Panc1 (cell line): ENCODE results near the gene WFIKKN2. TPM values are rescaled to one million over a fixed set of nuclear protein-coding genes. Genes with fewer than 3 reads are reported as not detected.

Experiments used
- ATAC-seq: fragments of 200-7000 bp; cut with Tn5 transposase; 2 replicates; pipeline ENCODE4 v1.9.1; 2020; ENCODE audit warnings: mild to moderate bottlenecking, moderate library complexity
- BruUV-seq: library from RNA; stranded (reverse); fragments of 400-500 nt; replicated peaks from 2 replicates; lab custom pipeline; 2021; lab: Mats Ljungman, UMichigan
- CTCF ChIA-PET: fragments of 300-600 bp; sonication (Branson Sonifier 250); formaldehyde crosslinking; loops from one replicate; lab custom pipeline; 2022; ENCODE audit warnings: antibody characterized with exemption; lab: Charles Lee
- POLR2A ChIA-PET: fragments of 300-600 bp; sonication (Branson Sonifier 250); formaldehyde crosslinking; loops from one replicate; lab custom pipeline; 2022; ENCODE audit warnings: antibody characterized with exemption; lab: Charles Lee
- DNase-seq: peaks from one replicate; pipeline ENCODE4 v3.0.0-alpha.2; 2010; ENCODE audit warnings: low read depth, low spot score
- H3K27ac ChIP-seq: 2 replicates; pipeline ENCODE4 v1.5.1; 2011; ENCODE audit warnings: mild to moderate bottlenecking, low read length, inconsistent platforms
- H3K27me3 ChIP-seq: fragments of 200-500 bp; sonication (Bioruptor generic); 2 replicates; pipeline ENCODE4 v1.6.0; 2014; ENCODE audit warnings: low read length, inconsistent platforms; ENCODE audit not compliant: control insufficient read depth, insufficient read depth
- H3K36me3 ChIP-seq: fragments of 200-500 bp; sonication (Bioruptor generic); 2 replicates; pipeline ENCODE4 v1.5.1; 2014; ENCODE audit warnings: inconsistent platforms, mild to moderate bottlenecking, low read length, moderate library complexity; ENCODE audit not compliant: control insufficient read depth, insufficient read depth
- H3K4me1 ChIP-seq: 2 replicates; pipeline ENCODE4 v1.5.1; 2011; ENCODE audit warnings: inconsistent platforms, mild to moderate bottlenecking, low read length, moderate library complexity; ENCODE audit not compliant: control insufficient read depth, insufficient read depth
- H3K4me3 ChIP-seq, 2 experiments: 2 replicates each; pipeline ENCODE4 v1.5.1; 2011 to 2012; ENCODE audit warnings: low read depth in 2 of 2, low read length in 2 of 2, mild to moderate bottlenecking in 2 of 2, inconsistent platforms in 1 of 2, moderate library complexity in 1 of 2
- H3K9me3 ChIP-seq: fragments of 200-500 bp; sonication (Bioruptor generic); 2 replicates; pipeline ENCODE4 v1.5.1; 2014; ENCODE audit warnings: low read depth, mild to moderate bottlenecking, inconsistent platforms, low read length, moderate library complexity; ENCODE audit not compliant: control insufficient read depth, insufficient read depth
- CTCF ChIP-seq: fragments of 450-650 bp; IDR thresholded peaks from 2 replicates; pipeline ENCODE4 v1.5.1; 2017; ENCODE audit warnings: mild to moderate bottlenecking
- POLR2AphosphoS5 ChIP-seq: IDR thresholded peaks from 2 replicates; pipeline ENCODE4 v1.6.1; 2012; ENCODE audit warnings: mild to moderate bottlenecking, low read depth, low read length, moderate library complexity
- REST ChIP-seq, 2 experiments: IDR thresholded peaks; 2 replicates each; pipeline ENCODE4 v1.6.1; 2011 to 2012; ENCODE audit warnings: low read depth in 2 of 2, control low read depth in 1 of 2, low read length in 1 of 2, mild to moderate bottlenecking in 1 of 2, moderate library complexity in 1 of 2; ENCODE audit not compliant: insufficient read depth in 1 of 2
- SIN3A ChIP-seq: IDR thresholded peaks from 2 replicates; pipeline ENCODE4 v1.6.1; 2012; ENCODE audit warnings: low read depth, mild to moderate bottlenecking, low read length, moderate library complexity, borderline replicate concordance; ENCODE audit not compliant: insufficient read depth
- TCF7L2 ChIP-seq: IDR thresholded peaks from 2 replicates; pipeline ENCODE4 v1.6.1; 2011; ENCODE audit warnings: mild to moderate bottlenecking, low read depth, low read length, inconsistent platforms
- in situ Hi-C: cut with HindIII; loops from 2 replicates; pipeline ENCODE4 v1.10.0; 2016; ENCODE audit warnings: low sequenced_read_pairs, low pct_unique_long_range_greater_than_20kb
- intact Hi-C: fragments of 100-400 bp; cut with micrococcal nuclease; formaldehyde crosslinking; loops from one replicate; pipeline ENCODE4 v1.10.0; 2022; ENCODE audit not compliant: unreplicated experiment
- total RNA-seq: library from RNA; stranded (reverse); gene quantifications from one replicate; pipeline ENCODE4 v1.2.1, GENCODE V29; 2021; ENCODE audit not compliant: unreplicated experiment

The WFIKKN2 gene
- total RNA-seq, 1 experiment from 2014 or later, result 0.05 TPM

- ChIA-PET CTCF (interaction anchor here (1.3 kb wide), 1 partner anchor 54 kb away, joined by 4 read pairs; no protein-coding TSS in a partner anchor), POLR2A (interaction anchor here (0.7 kb wide), 1 partner anchor 15 kb away, joined by 3 read pairs; no protein-coding TSS in a partner anchor)
- DNase-seq, result no peak
- no peaks in the 10 kb centered on the region for H3K4me1 ChIP-seq
- H3K27me3 ChIP-seq, result no peaks in the 10 kb centered on the region
- TF ChIP-seq POLR2AphosphoS5, result no peak
- no peak for TF ChIP-seq REST (IDR thresholded peaks at IDR 0.05; ENCODE audit: insufficient read depth in 1 of 2, low read depth in 2 of 2, low read length in 1 of 2)
- no peak for TF ChIP-seq CTCF
- TF ChIP-seq TCF7L2, result no peak
- no peak for TF ChIP-seq SIN3A
- no TSS peak for BruUV-seq
- in situ Hi-C loops, result no loop called here
- H3K27ac ChIP-seq, result no peak overlapping the region
- H3K36me3 ChIP-seq, result no peaks in the 10 kb centered on the region
- intact Hi-C loops, result no loop called here
- ATAC-seq, result no peak
- no peaks in the 10 kb centered on the region for H3K9me3 ChIP-seq
- no peak overlapping the region for H3K4me3 ChIP-seq
These were observed 2.0 kb downstream of the WFIKKN2 start for GRCh38 chr17:50837286-50837979.

GRCh38 chr17:50837980-50838954, 2.9 kb downstream of the WFIKKN2 start:
- in situ Hi-C loops (no loop called here), intact Hi-C loops (no loop called here)
- no peaks in the 10 kb centered on the region for H3K4me1 ChIP-seq
- ChIA-PET CTCF (interaction anchor here (0.7 to 1.3 kb wide), 3 partner anchors 14 to 56 kb away, joined by 3 to 7 read pairs (median 4); no protein-coding TSS in a partner anchor), POLR2A (no interaction called here)
- H3K9me3 ChIP-seq, result no peaks in the 10 kb centered on the region
- no peaks in the 10 kb centered on the region for H3K27me3 ChIP-seq
- no peak overlapping the region for H3K27ac ChIP-seq
- ATAC-seq (no peak), DNase-seq (no peak)
- no peaks in the 10 kb centered on the region for H3K36me3 ChIP-seq
- no TSS peak for BruUV-seq
- TF ChIP-seq REST (IDR thresholded peaks at IDR 0.05; ENCODE audit: insufficient read depth in 1 of 2, low read depth in 2 of 2, low read length in 1 of 2) (no peak), SIN3A (no peak), CTCF (no peak), TCF7L2 (no peak), POLR2AphosphoS5 (no peak)
- H3K4me3 ChIP-seq, result no peak overlapping the region
